Measurements from ENCODE around the gene HMHB1. TPM values are rescaled to one million over a fixed set of nuclear protein-coding genes. Genes with fewer than 3 reads are reported as not detected.

The HMHB1 gene
- total RNA-seq, 5 donors from 2014 or later (not counting 1 experiment from before 2014, with no cell fraction given) = not detected

- ATAC-seq (replicated peaks in 1 of 4) (no peak), DNase-seq (no peak)
- no peaks in the 10 kb centered on the region for H3K36me3 ChIP-seq (ENCODE audit: control insufficient read depth in 2 of 2, extremely low read depth in 1 of 2, insufficient read depth in 1 of 2, low read length in 1 of 2)
- H3K4me3 ChIP-seq (ENCODE audit: control insufficient read depth in 1 of 2, extremely low read depth in 1 of 2, low read length in 1 of 2) = no peak overlapping the region
- POLR2A ChIA-PET = no interaction called here
- Mint-ChIP-seq H3K27ac (no peak overlapping the region), H3K9me3 (no peaks in the 10 kb centered on the region), H3K27me3 (peaks cover 0 to 3% of the 10 kb centered on the region in 2 donors), H3K36me3 (no peaks in the 10 kb centered on the region), H3K4me3 (no peak overlapping the region), H3K4me1 (no peaks in the 10 kb centered on the region)
- H3K9me3 ChIP-seq = no peaks in the 10 kb centered on the region
- 71% methylated on average over 2 of the region's 2 CpGs for WGBS (ENCODE audit: insufficient coverage)
- no peak overlapping the region for H3K27ac ChIP-seq (ENCODE audit: low read length)
- CTCF ChIA-PET = no interaction called here
- no peaks in the 10 kb centered on the region for H3K27me3 ChIP-seq (replicated peaks in 1 of 2; ENCODE audit: control insufficient read depth in 2 of 2, extremely low read depth in 1 of 2, insufficient read depth in 2 of 2, low read length in 1 of 2)
- no peaks in the 10 kb centered on the region for H3K4me1 ChIP-seq (ENCODE audit: control insufficient read depth in 1 of 2, extremely low read depth in 1 of 2, insufficient read depth in 2 of 2, low read length in 2 of 2)
Observed at GRCh38 chr5:143843461-143843860, 31.5 kb downstream of the HMHB1 start.

GRCh38 chr5:143850050-143850683, 38.2 kb downstream of the HMHB1 start:
- Histone ChIP-seq H3K36me3 (ENCODE audit: control insufficient read depth in 2 of 2, extremely low read depth in 1 of 2, insufficient read depth in 1 of 2, low read length in 1 of 2) (no peaks in the 10 kb centered on the region), H3K9me3 (peaks cover 3% of the 10 kb centered on the region), H3K27me3 (replicated peaks in 1 of 2; ENCODE audit: control insufficient read depth in 2 of 2, extremely low read depth in 1 of 2, insufficient read depth in 2 of 2, low read length in 1 of 2) (peaks cover 0 to 4% of the 10 kb centered on the region in 2 experiments), H3K27ac (ENCODE audit: low read length) (no peak overlapping the region), H3K4me1 (ENCODE audit: control insufficient read depth in 1 of 2, extremely low read depth in 1 of 2, insufficient read depth in 2 of 2, low read length in 2 of 2) (peaks cover 0 to 3% of the 10 kb centered on the region in 2 experiments), H3K4me3 (ENCODE audit: control insufficient read depth in 1 of 2, extremely low read depth in 1 of 2, low read length in 1 of 2) (no peak overlapping the region)
- H3K4me3 Mint-ChIP-seq = no peak overlapping the region
- peaks cover 2 to 5% (median 3%) of the 10 kb centered on the region in 3 donors for H3K9me3 Mint-ChIP-seq
- no peak for ATAC-seq (replicated peaks in 1 of 4)
- H3K27me3 Mint-ChIP-seq = peaks cover 0 to 2% of the 10 kb centered on the region in 2 donors
- 20% methylated on average over 1 of the region's 3 CpGs for WGBS (ENCODE audit: insufficient coverage)
- DNase-seq = no peak
- peaks cover 0 to 6% (median 3%) of the 10 kb centered on the region in 3 donors for H3K4me1 Mint-ChIP-seq
- H3K36me3 Mint-ChIP-seq = no peaks in the 10 kb centered on the region
- CTCF ChIA-PET = no interaction called here
- no peak overlapping the region for H3K27ac Mint-ChIP-seq
- POLR2A ChIA-PET = interaction anchor here in 1 of 2 donors (0.6 kb wide), 1 partner anchor 693 kb away, joined by 7 read pairs; no protein-coding TSS in a partner anchor

GRCh38 chr5:143851383-143851782, 39.4 kb downstream of the HMHB1 start:
- no peaks in the 10 kb centered on the region for H3K36me3 ChIP-seq (ENCODE audit: control insufficient read depth in 2 of 2, extremely low read depth in 1 of 2, insufficient read depth in 1 of 2, low read length in 1 of 2)
- peaks cover 0 to 6% (median 3%) of the 10 kb centered on the region in 3 donors for H3K4me1 Mint-ChIP-seq
- DNase-seq = no peak
- H3K27ac Mint-ChIP-seq = no peak overlapping the region
- CTCF ChIA-PET = interaction anchor here in 1 of 2 donors (0.5 kb wide), 1 partner anchor 447 kb away, joined by 3 read pairs; no protein-coding TSS in a partner anchor
- peaks cover 0 to 4% of the 10 kb centered on the region in 2 experiments for H3K27me3 ChIP-seq (replicated peaks in 1 of 2; ENCODE audit: control insufficient read depth in 2 of 2, extremely low read depth in 1 of 2, insufficient read depth in 2 of 2, low read length in 1 of 2)
- H3K9me3 Mint-ChIP-seq = peaks cover 2 to 5% (median 4%) of the 10 kb centered on the region in 3 donors
- H3K4me1 ChIP-seq (ENCODE audit: control insufficient read depth in 1 of 2, extremely low read depth in 1 of 2, insufficient read depth in 2 of 2, low read length in 2 of 2) = peaks cover 0 to 3% of the 10 kb centered on the region in 2 experiments
- H3K27me3 Mint-ChIP-seq = peaks cover 0 to 2% of the 10 kb centered on the region in 2 donors
- no peaks in the 10 kb centered on the region for H3K36me3 Mint-ChIP-seq
- no peak for ATAC-seq (replicated peaks in 1 of 4)
- POLR2A ChIA-PET = no interaction called here
- peaks cover 3% of the 10 kb centered on the region for H3K9me3 ChIP-seq
- no peak overlapping the region for H3K4me3 Mint-ChIP-seq
- H3K4me3 ChIP-seq (ENCODE audit: control insufficient read depth in 1 of 2, extremely low read depth in 1 of 2, low read length in 1 of 2) = no peak overlapping the region
- no peak overlapping the region for H3K27ac ChIP-seq (ENCODE audit: low read length)

- no peak overlapping the region for H3K27ac Mint-ChIP-seq
- H3K27me3 Mint-ChIP-seq = no peaks in the 10 kb centered on the region
- ATAC-seq (replicated peaks in 1 of 4) = no peak
- H3K9me3 Mint-ChIP-seq = peaks cover 0 to 4% (median 0%) of the 10 kb centered on the region in 3 donors
- no peak overlapping the region for H3K27ac ChIP-seq (ENCODE audit: low read length)
- no peaks in the 10 kb centered on the region for H3K4me1 ChIP-seq (ENCODE audit: control insufficient read depth in 1 of 2, extremely low read depth in 1 of 2, insufficient read depth in 2 of 2, low read length in 2 of 2)
- no peaks in the 10 kb centered on the region for H3K27me3 ChIP-seq (replicated peaks in 1 of 2; ENCODE audit: control insufficient read depth in 2 of 2, extremely low read depth in 1 of 2, insufficient read depth in 2 of 2, low read length in 1 of 2)
- H3K4me3 Mint-ChIP-seq = no peak overlapping the region
- no peaks in the 10 kb centered on the region for H3K9me3 ChIP-seq
- CTCF ChIA-PET = no interaction called here
- no peaks in the 10 kb centered on the region for H3K4me1 Mint-ChIP-seq
- no peak overlapping the region for H3K4me3 ChIP-seq (ENCODE audit: control insufficient read depth in 1 of 2, extremely low read depth in 1 of 2, low read length in 1 of 2)
- no peaks in the 10 kb centered on the region for H3K36me3 Mint-ChIP-seq
- 88% methylated on average over 1 of the region's 1 CpG for WGBS (ENCODE audit: insufficient coverage)
- no peak for DNase-seq
- POLR2A ChIA-PET = interaction anchor here in 1 of 2 donors (0.6 kb wide), 1 partner anchor 14 kb away, joined by 5 read pairs; no protein-coding TSS in a partner anchor
- H3K36me3 ChIP-seq (ENCODE audit: control insufficient read depth in 2 of 2, extremely low read depth in 1 of 2, insufficient read depth in 1 of 2, low read length in 1 of 2) = no peaks in the 10 kb centered on the region
Observed at GRCh38 chr5:143860211-143860610, 48.2 kb downstream of the HMHB1 start.

GRCh38 chr5:143862271-143862670, 50.3 kb downstream of the HMHB1 start:
- ChIA-PET CTCF (no interaction called here), POLR2A (no interaction called here)
- H3K4me3 ChIP-seq (ENCODE audit: control insufficient read depth in 1 of 2, extremely low read depth in 1 of 2, low read length in 1 of 2) = no peak overlapping the region
- DNase-seq (no peak), ATAC-seq (replicated peaks in 1 of 4) (no peak)
- H3K36me3 ChIP-seq (ENCODE audit: control insufficient read depth in 2 of 2, extremely low read depth in 1 of 2, insufficient read depth in 1 of 2, low read length in 1 of 2) = no peaks in the 10 kb centered on the region
- H3K9me3 ChIP-seq = no peaks in the 10 kb centered on the region
- H3K27me3 Mint-ChIP-seq = no peaks in the 10 kb centered on the region
- no peak overlapping the region for H3K27ac Mint-ChIP-seq
- no peaks in the 10 kb centered on the region for H3K27me3 ChIP-seq (replicated peaks in 1 of 2; ENCODE audit: control insufficient read depth in 2 of 2, extremely low read depth in 1 of 2, insufficient read depth in 2 of 2, low read length in 1 of 2)
- no peak overlapping the region for H3K27ac ChIP-seq (ENCODE audit: low read length)
- H3K4me1 Mint-ChIP-seq = no peaks in the 10 kb centered on the region
- H3K36me3 Mint-ChIP-seq = no peaks in the 10 kb centered on the region
- no peak overlapping the region for H3K4me3 Mint-ChIP-seq
- H3K9me3 Mint-ChIP-seq = no peaks in the 10 kb centered on the region
- H3K4me1 ChIP-seq (ENCODE audit: control insufficient read depth in 1 of 2, extremely low read depth in 1 of 2, insufficient read depth in 2 of 2, low read length in 2 of 2) = no peaks in the 10 kb centered on the region

GRCh38 chr5:143865426-143866025, 53.6 kb downstream of the HMHB1 start:
- no peaks in the 10 kb centered on the region for H3K36me3 Mint-ChIP-seq
- Histone ChIP-seq H3K9me3 (no peaks in the 10 kb centered on the region), H3K27ac (ENCODE audit: low read length) (no peak overlapping the region), H3K4me1 (ENCODE audit: control insufficient read depth in 1 of 2, extremely low read depth in 1 of 2, insufficient read depth in 2 of 2, low read length in 2 of 2) (no peaks in the 10 kb centered on the region), H3K36me3 (ENCODE audit: control insufficient read depth in 2 of 2, extremely low read depth in 1 of 2, insufficient read depth in 1 of 2, low read length in 1 of 2) (no peaks in the 10 kb centered on the region), H3K4me3 (ENCODE audit: control insufficient read depth in 1 of 2, extremely low read depth in 1 of 2, low read length in 1 of 2) (no peak overlapping the region), H3K27me3 (replicated peaks in 1 of 2; ENCODE audit: control insufficient read depth in 2 of 2, extremely low read depth in 1 of 2, insufficient read depth in 2 of 2, low read length in 1 of 2) (no peaks in the 10 kb centered on the region)
- no peaks in the 10 kb centered on the region for H3K27me3 Mint-ChIP-seq
- ATAC-seq (replicated peaks in 1 of 4) = no peak
- H3K9me3 Mint-ChIP-seq = no peaks in the 10 kb centered on the region
- H3K27ac Mint-ChIP-seq = no peak overlapping the region
- 96% methylated on average over 4 of the region's 8 CpGs for WGBS (ENCODE audit: insufficient coverage)
- no peak for DNase-seq
- ChIA-PET CTCF (no interaction called here), POLR2A (no interaction called here)
- H3K4me1 Mint-ChIP-seq = no peaks in the 10 kb centered on the region
- no peak overlapping the region for H3K4me3 Mint-ChIP-seq

All from T-cell (primary cell).